Thyroid gland (tissue), 4 donors: ENCODE data around the gene FARS2.

Experiments
- POLR2A ChIP-seq, 2 donors: fragments of 450-650 bp; IDR thresholded peaks; one replicate each; pipeline ENCODE4 v1.6.1; 2017; ENCODE audit warnings: antibody characterized with exemption in 2 of 2, mild to moderate bottlenecking in 2 of 2, moderate library complexity in 1 of 2
- TF ChIP-seq, protein P1 (sequence below), 6 experiments: fragments of 200-600 bp in 3 of 6; fragments of 450-650 bp in 3 of 6; sonication (generic) in 3 of 6; IDR thresholded peaks; one replicate each; pipeline ENCODE4 v1.5.1; 2016 to 2019; ENCODE audit warnings: antibody characterized with exemption in 6 of 6, mild to moderate bottlenecking in 2 of 6, inconsistent platforms in 1 of 6, moderate library complexity in 1 of 6

DNA sequence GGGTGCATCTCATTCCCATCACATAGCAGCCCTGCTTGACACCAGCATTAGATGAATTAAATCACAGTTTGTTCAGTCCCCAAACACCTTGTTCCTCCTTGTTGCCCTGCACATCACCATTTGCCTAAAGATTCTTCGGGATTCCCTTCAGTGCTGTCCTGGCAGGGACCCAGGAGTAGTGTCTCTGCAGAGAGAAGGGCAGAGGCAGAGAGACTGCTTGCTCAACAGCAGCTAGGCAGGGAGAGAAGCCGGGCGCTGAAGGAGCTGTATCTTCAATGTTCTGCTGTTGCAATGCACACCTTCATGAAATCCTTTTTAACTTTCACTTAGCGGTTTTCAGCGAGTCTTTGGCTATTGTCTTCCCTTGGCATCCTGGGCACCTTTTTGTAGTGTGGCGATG is 362.9 kb downstream of the FARS2 start:
- TF ChIP-seq POLR2A (IDR thresholded peaks at IDR 0.05), result no peak
- TF ChIP-seq, protein P1, sequence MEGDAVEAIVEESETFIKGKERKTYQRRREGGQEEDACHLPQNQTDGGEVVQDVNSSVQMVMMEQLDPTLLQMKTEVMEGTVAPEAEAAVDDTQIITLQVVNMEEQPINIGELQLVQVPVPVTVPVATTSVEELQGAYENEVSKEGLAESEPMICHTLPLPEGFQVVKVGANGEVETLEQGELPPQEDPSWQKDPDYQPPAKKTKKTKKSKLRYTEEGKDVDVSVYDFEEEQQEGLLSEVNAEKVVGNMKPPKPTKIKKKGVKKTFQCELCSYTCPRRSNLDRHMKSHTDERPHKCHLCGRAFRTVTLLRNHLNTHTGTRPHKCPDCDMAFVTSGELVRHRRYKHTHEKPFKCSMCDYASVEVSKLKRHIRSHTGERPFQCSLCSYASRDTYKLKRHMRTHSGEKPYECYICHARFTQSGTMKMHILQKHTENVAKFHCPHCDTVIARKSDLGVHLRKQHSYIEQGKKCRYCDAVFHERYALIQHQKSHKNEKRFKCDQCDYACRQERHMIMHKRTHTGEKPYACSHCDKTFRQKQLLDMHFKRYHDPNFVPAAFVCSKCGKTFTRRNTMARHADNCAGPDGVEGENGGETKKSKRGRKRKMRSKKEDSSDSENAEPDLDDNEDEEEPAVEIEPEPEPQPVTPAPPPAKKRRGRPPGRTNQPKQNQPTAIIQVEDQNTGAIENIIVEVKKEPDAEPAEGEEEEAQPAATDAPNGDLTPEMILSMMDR (IDR thresholded peaks at IDR 0.05), result no peak
